ENCODE measurements around the gene NEDD9. TPM values are rescaled to one million over a fixed set of nuclear protein-coding genes. Genes with fewer than 3 reads are reported as not detected.

NEDD9 gene
- total RNA-seq, 1 donor = 32.9 TPM

GRCh38 chr6:11162262-11162661, 70.2 kb downstream of the NEDD9 start:
- Histone ChIP-seq H3K4me3 (ENCODE audit: insufficient read depth, low read length) (no peak overlapping the region), H3K79me2 (ENCODE audit: insufficient read depth, low read length) (no peaks in the 10 kb centered on the region), H3K27me3 (ENCODE audit: insufficient read depth, low read length) (no peaks in the 10 kb centered on the region), H3K27ac (ENCODE audit: low read depth, low read length) (no peak overlapping the region), H2AFZ (ENCODE audit: low read length) (no peak overlapping the region), H4K20me1 (ENCODE audit: insufficient read depth, low read length) (no peaks in the 10 kb centered on the region), H3K4me2 (ENCODE audit: insufficient read depth, low read length) (no peak overlapping the region), H3K36me3 (ENCODE audit: insufficient read depth, low read length) (no peaks in the 10 kb centered on the region), H3K4me1 (ENCODE audit: insufficient read depth, low read length) (peaks cover 5% of the 10 kb centered on the region), H3K9me3 (ENCODE audit: low read depth, low read length) (no peaks in the 10 kb centered on the region)
- no peak for DNase-seq (ENCODE audit: insufficient read length, low spot score, missing footprints)
- TF ChIP-seq CTCF (IDR thresholded peaks at IDR 0.05; ENCODE audit: extremely low read depth, low read depth, low read length) = no peak

- H3K27me3 ChIP-seq (ENCODE audit: insufficient read depth, low read length) = no peaks in the 10 kb centered on the region
- no peaks in the 10 kb centered on the region for H3K9me3 ChIP-seq (ENCODE audit: low read depth, low read length)
- DNase-seq (ENCODE audit: insufficient read length, low spot score, missing footprints) = peak; percentile 77
- H3K79me2 ChIP-seq (ENCODE audit: insufficient read depth, low read length) = no peaks in the 10 kb centered on the region
- peaks cover 5% of the 10 kb centered on the region for H3K4me1 ChIP-seq (ENCODE audit: insufficient read depth, low read length)
- peak overlapping the region; percentile 39 for H2AFZ ChIP-seq (ENCODE audit: low read length)
- H3K36me3 ChIP-seq (ENCODE audit: insufficient read depth, low read length) = no peaks in the 10 kb centered on the region
- peak overlapping the region; percentile 6 for H3K4me2 ChIP-seq (ENCODE audit: insufficient read depth, low read length)
- TF ChIP-seq CTCF (IDR thresholded peaks at IDR 0.05; ENCODE audit: extremely low read depth, low read depth, low read length) = no peak
- no peak overlapping the region for H3K4me3 ChIP-seq (ENCODE audit: insufficient read depth, low read length)
- no peak overlapping the region for H3K27ac ChIP-seq (ENCODE audit: low read depth, low read length)
- H4K20me1 ChIP-seq (ENCODE audit: insufficient read depth, low read length) = no peaks in the 10 kb centered on the region
Observed at GRCh38 chr6:11161031-11161956, 71.2 kb downstream of the NEDD9 start.

- no peaks in the 10 kb centered on the region for H3K36me3 ChIP-seq (ENCODE audit: insufficient read depth, low read length)
- H3K4me2 ChIP-seq (ENCODE audit: insufficient read depth, low read length) = no peak overlapping the region
- H3K27me3 ChIP-seq (ENCODE audit: insufficient read depth, low read length) = no peaks in the 10 kb centered on the region
- H4K20me1 ChIP-seq (ENCODE audit: insufficient read depth, low read length) = no peaks in the 10 kb centered on the region
- H3K4me1 ChIP-seq (ENCODE audit: insufficient read depth, low read length) = peaks cover 5% of the 10 kb centered on the region
- no peaks in the 10 kb centered on the region for H3K9me3 ChIP-seq (ENCODE audit: low read depth, low read length)
- no peak overlapping the region for H2AFZ ChIP-seq (ENCODE audit: low read length)
- DNase-seq (ENCODE audit: insufficient read length, low spot score, missing footprints) = no peak
- no peaks in the 10 kb centered on the region for H3K79me2 ChIP-seq (ENCODE audit: insufficient read depth, low read length)
- no peak overlapping the region for H3K4me3 ChIP-seq (ENCODE audit: insufficient read depth, low read length)
- TF ChIP-seq CTCF (IDR thresholded peaks at IDR 0.05; ENCODE audit: extremely low read depth, low read depth, low read length) = no peak
- H3K27ac ChIP-seq (ENCODE audit: low read depth, low read length) = no peak overlapping the region
Observed at GRCh38 chr6:11160199-11160598, 72.3 kb downstream of the NEDD9 start.

GRCh38 chr6:11155589-11155988, 76.9 kb downstream of the NEDD9 start:
- no peak overlapping the region for H3K4me2 ChIP-seq (ENCODE audit: insufficient read depth, low read length)
- no peaks in the 10 kb centered on the region for H3K79me2 ChIP-seq (ENCODE audit: insufficient read depth, low read length)
- no peaks in the 10 kb centered on the region for H3K36me3 ChIP-seq (ENCODE audit: insufficient read depth, low read length)
- no peaks in the 10 kb centered on the region for H3K9me3 ChIP-seq (ENCODE audit: low read depth, low read length)
- DNase-seq (ENCODE audit: insufficient read length, low spot score, missing footprints) = no peak
- no peak overlapping the region for H3K4me3 ChIP-seq (ENCODE audit: insufficient read depth, low read length)
- no peak for TF ChIP-seq CTCF (IDR thresholded peaks at IDR 0.05; ENCODE audit: extremely low read depth, low read depth, low read length)
- no peaks in the 10 kb centered on the region for H3K4me1 ChIP-seq (ENCODE audit: insufficient read depth, low read length)
- no peaks in the 10 kb centered on the region for H3K27me3 ChIP-seq (ENCODE audit: insufficient read depth, low read length)
- no peak overlapping the region for H2AFZ ChIP-seq (ENCODE audit: low read length)
- no peak overlapping the region for H3K27ac ChIP-seq (ENCODE audit: low read depth, low read length)
- no peaks in the 10 kb centered on the region for H4K20me1 ChIP-seq (ENCODE audit: insufficient read depth, low read length)
